Raji (cell line): ENCODE results near the gene PRM1.
A peak's percentile ranks its signal among the peaks of the same experiment; 100 is the strongest.

Source experiments
- POLR2A ChIP-seq: IDR thresholded peaks from 2 replicates; pipeline ENCODE4 v1.6.1; 2011; ENCODE audit warnings: low read depth, low read length, control low read depth; ENCODE audit not compliant: insufficient read depth

Gene PRM1, protein sequence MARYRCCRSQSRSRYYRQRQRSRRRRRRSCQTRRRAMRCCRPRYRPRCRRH

DNA sequence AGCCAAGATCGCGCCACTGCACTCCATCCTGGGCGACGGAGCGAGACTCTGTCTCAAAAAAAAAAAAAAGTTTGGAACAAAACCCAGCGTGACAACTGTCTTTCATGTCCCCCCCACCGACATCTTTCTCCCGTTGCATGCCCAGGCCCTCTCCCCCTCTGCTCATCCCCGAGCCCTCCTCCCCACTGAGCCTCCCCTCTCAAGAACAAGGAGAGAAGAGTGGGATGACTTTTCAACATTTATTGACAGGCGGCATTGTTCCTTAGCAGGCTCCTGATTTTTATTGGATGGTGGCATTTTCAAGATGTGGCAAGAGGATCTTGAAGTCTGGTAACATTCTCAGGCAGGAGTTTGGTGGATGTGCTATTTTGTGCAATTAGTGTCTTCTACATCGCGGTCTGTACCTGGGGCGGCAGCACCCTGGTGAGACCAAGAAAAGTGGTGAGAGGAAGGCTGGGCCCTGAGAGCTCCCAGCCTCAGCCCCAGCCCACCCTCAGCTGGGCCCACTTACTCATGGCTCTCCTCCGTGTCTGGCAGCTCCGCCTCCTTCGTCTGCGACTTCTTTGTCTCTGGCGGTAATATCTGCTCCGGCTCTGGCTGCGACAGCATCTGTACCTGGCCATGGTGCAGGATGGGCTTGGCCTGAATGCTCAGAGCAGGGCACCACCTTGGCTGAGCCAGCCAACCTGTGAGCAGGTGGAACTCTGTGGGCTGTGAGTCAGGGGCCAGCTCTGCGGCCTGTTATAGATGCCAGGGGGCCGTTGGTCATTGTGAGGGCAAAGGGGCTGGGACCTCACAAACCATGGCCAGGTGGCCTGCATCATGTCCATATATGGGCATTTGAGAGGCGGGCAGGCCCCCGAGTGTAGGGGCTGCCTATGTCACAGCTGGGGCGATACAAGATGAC lies at the start of gene PRM1:
PRM1 (minus strand) TSS at position 715 of the 907 bp plus-strand sequence; CDS start at position 623, 92 bp downstream.
- no peak for TF ChIP-seq POLR2A

DNA sequence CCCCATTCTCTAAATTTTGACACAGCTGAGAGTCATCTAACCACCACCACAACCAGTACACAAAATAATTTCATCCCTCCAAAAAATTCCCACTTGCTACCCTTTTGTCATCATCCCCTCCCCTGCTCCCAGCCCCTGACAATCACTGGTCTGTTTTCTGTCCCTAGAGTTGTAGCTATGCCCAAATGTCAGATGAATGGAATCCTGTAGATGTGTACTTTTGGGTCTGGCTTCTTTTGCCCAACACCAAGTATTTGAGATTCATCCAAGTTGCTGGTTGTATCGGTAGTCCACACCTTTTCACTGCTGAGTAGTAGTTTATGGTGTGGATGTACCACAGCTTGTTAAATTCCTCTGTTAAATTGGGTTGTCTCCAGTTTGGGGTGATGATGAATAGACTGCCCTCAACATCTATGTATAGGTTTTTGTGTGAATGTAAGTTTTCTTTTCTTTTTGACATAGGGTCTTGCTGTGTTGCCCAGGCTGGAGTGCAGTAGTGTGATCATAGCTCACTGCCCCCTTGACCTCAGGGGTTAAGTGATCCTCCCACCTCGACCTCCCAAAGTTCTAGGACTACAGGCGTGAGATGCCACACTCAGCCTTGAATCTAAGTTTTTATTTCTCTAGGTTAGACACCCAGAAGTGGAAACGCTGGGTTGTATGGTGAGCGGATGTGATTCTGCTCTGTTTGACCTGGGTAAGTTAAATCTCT lies 49.6 kb upstream of the PRM1 start:
- TF ChIP-seq POLR2A, result no peak

DNA sequence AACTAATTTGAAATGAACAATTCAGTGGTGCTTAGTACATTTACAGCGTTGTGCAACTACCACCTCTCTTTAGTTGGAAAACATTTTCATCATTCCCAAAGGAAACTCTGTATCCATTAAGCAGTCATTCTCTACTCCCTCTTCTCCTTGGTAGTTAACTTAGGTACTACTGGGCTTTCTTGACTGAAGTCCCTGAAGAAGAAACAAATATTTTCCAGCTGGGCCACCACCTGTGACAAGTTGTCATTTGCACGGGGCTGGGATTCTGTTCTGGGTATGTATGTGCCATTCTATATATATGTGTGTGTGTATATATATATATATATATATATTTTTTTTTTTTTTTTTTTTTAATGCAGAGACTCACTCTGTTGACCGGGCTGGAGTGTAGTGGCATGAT lies 48.8 kb upstream of the PRM1 start:
- TF ChIP-seq POLR2A, result no peak

DNA sequence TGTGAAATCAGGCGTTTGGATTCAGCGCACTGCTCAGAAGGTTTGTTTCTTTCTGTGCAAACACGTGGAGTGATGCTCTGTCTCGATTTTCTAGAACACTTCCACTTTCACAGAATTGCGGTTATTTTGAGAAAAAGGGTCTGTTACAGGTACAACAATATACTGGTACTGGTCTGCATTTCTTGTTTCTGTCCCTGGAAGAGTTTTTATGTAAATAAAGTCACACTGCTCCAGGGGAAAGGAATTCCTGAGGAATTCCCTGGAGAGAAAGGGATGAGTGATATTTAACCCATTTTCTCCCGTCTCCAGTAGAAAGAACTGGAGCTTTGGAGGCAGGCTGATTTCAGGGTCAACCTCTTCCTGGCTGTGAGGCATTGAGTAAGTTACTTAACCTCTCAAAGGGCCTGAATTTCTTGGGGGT lies 48.0 kb upstream of the PRM1 start:
- no peak for TF ChIP-seq POLR2A

DNA sequence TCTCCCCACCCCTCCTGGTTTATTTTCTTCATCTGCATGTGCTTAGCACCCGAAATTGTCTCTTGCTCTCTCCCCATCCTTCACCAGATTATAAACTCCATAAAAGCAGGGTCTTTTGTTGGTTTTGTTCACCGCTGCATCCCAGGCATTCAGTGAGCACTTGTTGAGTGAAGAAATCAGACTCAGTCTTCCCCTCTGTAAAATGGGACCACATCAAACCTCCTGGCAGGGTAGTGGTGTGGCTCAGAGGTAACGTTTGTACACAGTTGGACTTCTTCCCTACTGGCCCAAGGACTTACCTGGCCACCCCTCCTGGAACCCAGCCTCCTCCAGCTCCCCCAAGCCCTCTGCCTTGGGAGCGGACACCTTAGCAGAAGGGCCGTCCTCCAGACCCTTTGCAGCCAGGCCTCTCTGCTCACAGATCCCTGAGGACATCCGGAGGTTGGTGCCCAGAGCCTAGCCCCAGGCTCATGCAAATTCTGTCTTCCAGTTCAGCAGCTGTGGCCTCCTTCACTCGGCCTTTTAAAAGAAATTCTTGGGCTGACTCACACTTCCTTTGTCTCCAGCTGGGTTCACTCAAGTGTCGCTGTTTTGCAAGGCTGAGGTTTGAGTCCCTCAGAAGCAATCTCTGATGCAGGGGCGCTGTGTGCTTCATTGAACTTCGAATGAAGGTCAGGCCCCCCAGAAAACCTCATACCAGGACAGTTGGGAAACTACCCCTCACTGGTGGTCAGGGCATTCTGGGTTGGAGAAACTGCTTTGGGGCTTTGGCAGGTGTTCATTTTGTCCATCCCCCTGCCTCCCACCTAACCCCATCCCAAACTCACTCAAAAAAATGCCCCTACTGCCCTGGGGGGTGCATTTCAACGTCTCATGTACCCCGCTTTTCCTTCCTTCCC lies 47.3 kb upstream of the PRM1 start:
- peak; percentile 15; the same call in 1 of the 2 replicates for TF ChIP-seq POLR2A

DNA sequence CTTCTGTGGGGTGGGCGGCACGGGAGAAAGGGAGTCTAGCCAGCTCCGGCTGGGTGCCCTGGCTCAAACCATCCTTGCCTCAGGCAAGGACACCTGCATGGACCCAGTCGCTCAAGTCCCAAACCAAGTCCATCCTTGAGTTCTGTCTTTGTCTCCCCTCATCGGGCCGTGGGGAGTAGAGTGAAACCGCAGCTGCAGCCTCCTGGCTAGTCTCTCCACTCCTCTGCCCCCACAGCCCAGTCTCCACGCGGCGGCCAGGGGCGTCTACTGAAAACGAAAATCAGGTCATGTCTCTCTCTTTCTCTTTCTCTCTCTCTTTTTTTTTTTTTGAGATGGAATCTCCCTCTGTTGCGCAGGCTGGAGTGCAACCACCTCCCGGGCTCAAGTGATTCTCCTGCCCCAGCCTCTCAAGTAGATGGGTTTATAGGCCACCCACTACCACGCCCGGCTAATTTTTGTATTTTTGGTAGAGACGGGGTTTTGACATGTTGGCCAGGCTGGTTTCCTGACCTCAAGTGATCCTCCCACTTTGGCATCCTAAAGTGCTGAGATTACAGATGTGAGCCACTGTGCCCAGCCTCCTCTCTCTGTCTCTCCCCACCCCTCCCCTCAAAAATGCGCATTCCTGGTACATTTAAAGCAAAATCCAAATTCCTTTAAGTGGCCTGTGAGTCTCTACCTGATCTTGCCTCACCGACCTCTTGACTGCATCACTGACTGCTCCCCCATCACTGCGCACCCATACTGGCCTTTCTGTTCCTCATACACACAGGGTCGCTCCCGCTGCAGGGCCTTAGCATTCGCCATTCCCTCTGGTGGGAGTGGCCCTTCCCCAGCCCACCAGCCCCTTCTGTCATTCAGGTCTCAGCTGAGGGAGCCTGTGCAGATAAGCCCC lies 46.4 kb upstream of the PRM1 start:
- no peak for TF ChIP-seq POLR2A

DNA sequence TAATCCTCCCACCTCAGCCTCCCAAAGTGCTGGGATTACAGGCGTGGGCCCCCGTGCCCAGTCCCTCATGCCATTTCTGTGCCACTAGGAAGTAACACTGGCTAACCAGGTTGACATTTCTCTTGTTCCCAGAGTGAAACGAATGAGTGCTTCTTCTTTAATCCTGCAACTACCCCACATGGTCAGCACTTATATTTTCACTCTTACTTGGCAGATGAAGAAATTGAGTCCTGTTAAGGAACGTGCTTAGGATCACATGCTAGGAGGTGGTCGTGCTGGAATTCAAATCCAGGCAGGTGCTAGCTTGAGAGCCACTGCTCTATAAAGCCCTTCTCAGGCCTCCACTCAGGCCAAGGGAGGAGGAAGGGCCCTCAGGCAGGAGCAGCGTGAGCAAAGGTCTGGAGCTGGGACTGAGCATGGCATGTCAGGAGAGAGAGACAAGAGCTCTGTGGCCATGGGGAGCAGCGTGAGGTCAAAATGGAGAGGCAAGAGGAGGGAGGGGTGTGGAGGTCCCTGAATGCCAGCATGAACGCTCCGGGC lies 45.7 kb upstream of the PRM1 start:
- no peak for TF ChIP-seq POLR2A

DNA sequence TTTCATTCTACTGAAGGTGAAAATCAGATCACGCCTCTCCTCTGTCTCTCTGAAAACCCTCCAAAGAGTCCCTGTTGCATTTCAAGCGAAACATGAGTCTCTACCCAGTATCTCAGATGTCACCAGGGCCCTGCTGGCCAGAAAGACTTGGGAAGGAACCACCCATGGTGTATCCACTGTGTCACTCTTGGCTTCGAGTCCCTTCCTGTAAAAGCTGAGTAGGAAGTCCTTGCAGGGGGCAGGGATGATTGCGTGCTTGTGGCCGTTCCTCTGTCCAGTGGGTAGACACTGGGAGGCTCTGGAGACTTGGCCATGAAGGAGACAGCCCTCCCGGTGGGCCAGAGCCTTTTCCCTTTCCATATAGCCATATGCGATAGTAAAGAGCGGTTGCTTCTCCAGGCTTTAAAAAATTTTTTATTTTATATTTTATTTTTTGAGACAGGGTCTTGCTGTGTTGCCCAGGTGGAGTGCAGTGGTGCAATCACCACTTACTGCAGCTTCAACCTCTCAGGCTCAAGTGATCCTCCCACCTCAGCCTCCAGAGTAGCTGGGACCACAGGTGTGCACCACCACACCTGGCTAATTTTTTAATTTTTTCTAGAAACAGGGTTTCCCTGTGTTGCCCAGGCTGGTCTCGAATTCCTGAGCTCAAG lies 45.1 kb upstream of the PRM1 start:
- TF ChIP-seq POLR2A, result no peak

DNA sequence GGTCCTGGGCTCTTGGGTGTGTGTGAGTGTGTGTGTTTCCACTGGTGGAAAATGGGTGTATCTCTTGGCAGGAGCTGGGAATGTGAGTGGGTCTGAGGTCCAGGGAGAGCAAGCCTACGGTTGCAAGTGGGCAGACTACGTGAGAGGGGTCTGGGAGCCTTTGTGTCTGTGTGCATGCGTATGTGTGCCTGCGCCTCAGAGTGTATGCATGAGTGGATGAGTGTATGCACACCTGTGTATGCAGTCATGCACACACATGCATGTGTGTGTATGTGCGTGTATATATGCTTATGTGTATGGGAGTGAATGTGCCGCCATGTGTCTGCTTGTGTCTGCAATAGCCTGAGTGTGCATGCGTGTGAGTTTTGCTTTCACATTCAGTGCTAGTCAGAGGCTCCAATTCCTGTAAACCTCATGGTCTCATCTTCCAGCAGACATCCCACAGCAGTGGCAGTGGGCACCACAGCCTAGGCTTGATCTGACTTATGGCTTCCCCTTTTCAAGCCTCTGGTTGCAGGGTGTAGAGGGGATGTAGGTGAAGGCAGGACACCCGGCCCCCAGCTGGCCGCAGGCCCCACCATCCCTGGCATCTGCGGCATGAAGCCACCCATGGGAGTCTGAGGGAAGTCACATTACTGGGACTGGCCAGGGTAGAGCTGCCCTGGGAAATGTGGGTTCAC lies 44.4 kb upstream of the PRM1 start:
- no peak for TF ChIP-seq POLR2A

DNA sequence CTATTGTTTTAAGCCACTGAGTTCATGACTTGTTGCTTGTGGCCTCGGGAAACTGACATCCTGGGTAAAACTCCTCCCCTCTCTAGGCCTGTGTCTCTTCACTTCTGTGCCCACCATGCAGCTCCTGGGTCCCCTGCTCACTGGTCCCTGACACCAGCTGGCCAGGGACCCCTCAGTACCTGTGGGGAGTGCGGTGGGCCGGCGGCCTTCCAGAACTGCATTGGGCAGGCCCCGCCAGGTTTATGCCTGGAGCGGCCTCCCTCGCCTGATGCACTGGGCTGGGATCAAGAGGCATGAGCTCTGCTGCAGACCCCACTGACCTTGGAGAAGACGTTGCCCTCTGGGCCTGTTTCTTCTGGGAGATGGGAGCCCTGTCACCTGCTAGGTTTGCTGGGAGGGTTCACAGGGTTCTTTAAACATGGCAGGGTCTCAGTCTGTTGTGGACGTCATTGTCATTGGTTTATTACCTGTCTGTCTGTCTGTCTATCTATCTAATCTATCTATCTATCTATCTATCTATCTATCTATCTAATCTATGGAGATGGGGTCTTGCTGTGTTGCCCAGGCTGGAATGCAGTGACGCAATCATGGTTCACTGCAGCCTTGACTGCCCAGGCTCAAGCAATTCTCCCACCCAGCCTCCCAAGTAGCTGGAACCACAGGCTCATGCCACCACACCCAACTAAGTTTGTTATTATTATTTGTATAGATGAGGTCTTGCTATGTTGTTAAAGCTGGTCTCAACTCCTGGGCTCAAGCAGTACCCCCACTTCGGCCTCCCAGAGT lies 42.6 kb upstream of the PRM1 start:
- TF ChIP-seq POLR2A, result no peak

DNA sequence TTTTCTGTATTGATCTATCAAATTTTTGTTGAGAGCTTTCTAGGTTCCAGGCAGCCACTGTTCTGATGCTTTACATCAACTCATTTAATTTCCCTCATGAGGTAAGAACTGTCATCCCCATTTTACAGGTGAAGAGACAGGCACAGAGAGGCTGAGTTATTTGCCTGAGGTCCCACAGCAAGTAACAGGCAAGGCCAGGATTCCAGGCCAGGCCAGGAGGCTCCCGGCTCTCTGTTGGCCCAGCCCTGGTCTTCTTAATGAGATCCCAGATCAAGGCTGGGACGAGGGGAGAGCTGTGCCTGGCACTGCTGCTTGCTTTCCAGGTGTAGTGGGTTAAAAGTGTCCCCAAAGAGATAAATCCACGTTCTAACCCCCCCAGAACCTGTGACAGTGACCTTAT lies 41.7 kb upstream of the PRM1 start:
- no peak for TF ChIP-seq POLR2A

DNA sequence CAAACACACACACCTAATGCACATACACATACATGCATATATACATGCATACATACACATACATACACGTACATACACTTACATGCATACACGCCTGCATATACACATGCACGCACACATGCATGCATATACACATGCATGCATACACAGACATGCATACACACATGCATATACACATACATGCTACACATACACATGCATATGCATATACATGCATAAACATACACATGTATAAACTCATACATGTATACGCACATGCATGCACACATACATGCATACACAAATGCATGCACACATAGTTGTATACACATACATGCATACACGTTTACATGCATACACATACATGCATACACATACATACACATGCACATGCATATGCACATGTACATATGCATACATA lies 40.5 kb upstream of the PRM1 start:
- no peak for TF ChIP-seq POLR2A

DNA sequence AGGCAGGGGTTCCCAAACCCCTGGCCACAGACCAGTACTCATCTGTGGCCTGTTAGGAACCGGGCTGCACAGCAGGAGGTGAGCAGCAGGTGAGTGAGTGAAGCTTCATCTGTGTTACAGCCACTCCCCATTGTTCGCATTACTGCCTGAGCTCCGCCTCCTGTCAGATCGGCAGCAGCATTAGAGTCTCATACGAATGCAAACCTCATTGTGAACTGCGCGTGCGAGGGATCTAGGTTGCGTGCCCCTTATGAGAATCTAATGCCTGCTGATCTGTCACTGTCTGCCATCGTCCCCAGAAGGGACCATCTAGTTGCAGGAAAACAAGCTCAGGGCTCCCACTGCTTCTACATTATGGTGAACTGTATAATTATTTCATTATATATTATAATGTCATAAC lies 39.0 kb upstream of the PRM1 start:
- no peak for TF ChIP-seq POLR2A
